ENCODE results near the gene SCAF11. TPM values are rescaled to one million over a fixed set of nuclear protein-coding genes. Genes with fewer than 3 reads are reported as not detected.

Gene SCAF11
- polyA plus RNA-seq, 1 donor from 2014 or later, result 20.4 TPM

GRCh38 chr12:45959728-45960127, 30.6 kb downstream of the SCAF11 start:
- H3K79me2 ChIP-seq (replicated peaks; ENCODE audit: insufficient read depth, low read length), result no peaks in the 10 kb centered on the region
- no peaks in the 10 kb centered on the region for H4K20me1 ChIP-seq (ENCODE audit: insufficient read depth)
- no peak overlapping the region for H2AFZ ChIP-seq (ENCODE audit: low read depth, low read length)

GRCh38 chr12:45959025-45959424, 31.3 kb downstream of the SCAF11 start:
- Histone ChIP-seq H3K4me3 (ENCODE audit: low read length) (no peak overlapping the region), H3K36me3 (ENCODE audit: insufficient read depth, low read length) (peaks cover 5% of the 10 kb centered on the region), H3K79me2 (replicated peaks; ENCODE audit: insufficient read depth, low read length) (no peaks in the 10 kb centered on the region), H3K9ac (ENCODE audit: low read length) (no peak overlapping the region), H3F3A (ENCODE audit: insufficient read depth, low read length, poor library complexity, severe bottlenecking) (no peaks in the 10 kb centered on the region), H3K27me3 (ENCODE audit: insufficient read depth, low read depth, low read length) (no peaks in the 10 kb centered on the region), H3K4me2 (ENCODE audit: low read length) (no peak overlapping the region), H2AFZ (ENCODE audit: low read depth, low read length) (no peak overlapping the region), H3K9me3 (ENCODE audit: low read length) (no peaks in the 10 kb centered on the region), H4K20me1 (ENCODE audit: insufficient read depth) (no peaks in the 10 kb centered on the region), H3K9me2 (ENCODE audit: insufficient read depth, low read length) (no peaks in the 10 kb centered on the region), H3K27ac (ENCODE audit: low read length) (no peak overlapping the region)
- TF ChIP-seq RAD21 (conservative IDR thresholded peaks at IDR 0.05) (no peak), POLR2AphosphoS5 (IDR thresholded peaks at IDR 0.05) (no peak), EP300 (conservative IDR thresholded peaks at IDR 0.05; ENCODE audit: poor library complexity, severe bottlenecking) (no peak), EZH2 (IDR thresholded peaks at IDR 0.05; ENCODE audit: borderline replicate concordance, insufficient read depth, low read length, poor library complexity, severe bottlenecking) (no peak), MXI1 (conservative IDR thresholded peaks at IDR 0.05; ENCODE audit: poor library complexity, severe bottlenecking) (no peak), SMC3 (conservative IDR thresholded peaks at IDR 0.05; ENCODE audit: poor library complexity) (no peak), TAF1 (IDR thresholded peaks at IDR 0.05; ENCODE audit: low read depth) (no peak)
- TF ChIP-seq, protein P1, sequence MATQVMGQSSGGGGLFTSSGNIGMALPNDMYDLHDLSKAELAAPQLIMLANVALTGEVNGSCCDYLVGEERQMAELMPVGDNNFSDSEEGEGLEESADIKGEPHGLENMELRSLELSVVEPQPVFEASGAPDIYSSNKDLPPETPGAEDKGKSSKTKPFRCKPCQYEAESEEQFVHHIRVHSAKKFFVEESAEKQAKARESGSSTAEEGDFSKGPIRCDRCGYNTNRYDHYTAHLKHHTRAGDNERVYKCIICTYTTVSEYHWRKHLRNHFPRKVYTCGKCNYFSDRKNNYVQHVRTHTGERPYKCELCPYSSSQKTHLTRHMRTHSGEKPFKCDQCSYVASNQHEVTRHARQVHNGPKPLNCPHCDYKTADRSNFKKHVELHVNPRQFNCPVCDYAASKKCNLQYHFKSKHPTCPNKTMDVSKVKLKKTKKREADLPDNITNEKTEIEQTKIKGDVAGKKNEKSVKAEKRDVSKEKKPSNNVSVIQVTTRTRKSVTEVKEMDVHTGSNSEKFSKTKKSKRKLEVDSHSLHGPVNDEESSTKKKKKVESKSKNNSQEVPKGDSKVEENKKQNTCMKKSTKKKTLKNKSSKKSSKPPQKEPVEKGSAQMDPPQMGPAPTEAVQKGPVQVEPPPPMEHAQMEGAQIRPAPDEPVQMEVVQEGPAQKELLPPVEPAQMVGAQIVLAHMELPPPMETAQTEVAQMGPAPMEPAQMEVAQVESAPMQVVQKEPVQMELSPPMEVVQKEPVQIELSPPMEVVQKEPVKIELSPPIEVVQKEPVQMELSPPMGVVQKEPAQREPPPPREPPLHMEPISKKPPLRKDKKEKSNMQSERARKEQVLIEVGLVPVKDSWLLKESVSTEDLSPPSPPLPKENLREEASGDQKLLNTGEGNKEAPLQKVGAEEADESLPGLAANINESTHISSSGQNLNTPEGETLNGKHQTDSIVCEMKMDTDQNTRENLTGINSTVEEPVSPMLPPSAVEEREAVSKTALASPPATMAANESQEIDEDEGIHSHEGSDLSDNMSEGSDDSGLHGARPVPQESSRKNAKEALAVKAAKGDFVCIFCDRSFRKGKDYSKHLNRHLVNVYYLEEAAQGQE (IDR thresholded peaks at IDR 0.05; ENCODE audit: borderline replicate concordance), result no peak
- TF ChIP-seq, protein P2, sequence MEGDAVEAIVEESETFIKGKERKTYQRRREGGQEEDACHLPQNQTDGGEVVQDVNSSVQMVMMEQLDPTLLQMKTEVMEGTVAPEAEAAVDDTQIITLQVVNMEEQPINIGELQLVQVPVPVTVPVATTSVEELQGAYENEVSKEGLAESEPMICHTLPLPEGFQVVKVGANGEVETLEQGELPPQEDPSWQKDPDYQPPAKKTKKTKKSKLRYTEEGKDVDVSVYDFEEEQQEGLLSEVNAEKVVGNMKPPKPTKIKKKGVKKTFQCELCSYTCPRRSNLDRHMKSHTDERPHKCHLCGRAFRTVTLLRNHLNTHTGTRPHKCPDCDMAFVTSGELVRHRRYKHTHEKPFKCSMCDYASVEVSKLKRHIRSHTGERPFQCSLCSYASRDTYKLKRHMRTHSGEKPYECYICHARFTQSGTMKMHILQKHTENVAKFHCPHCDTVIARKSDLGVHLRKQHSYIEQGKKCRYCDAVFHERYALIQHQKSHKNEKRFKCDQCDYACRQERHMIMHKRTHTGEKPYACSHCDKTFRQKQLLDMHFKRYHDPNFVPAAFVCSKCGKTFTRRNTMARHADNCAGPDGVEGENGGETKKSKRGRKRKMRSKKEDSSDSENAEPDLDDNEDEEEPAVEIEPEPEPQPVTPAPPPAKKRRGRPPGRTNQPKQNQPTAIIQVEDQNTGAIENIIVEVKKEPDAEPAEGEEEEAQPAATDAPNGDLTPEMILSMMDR (IDR thresholded peaks at IDR 0.05; ENCODE audit: poor library complexity, severe bottlenecking), result no peak

More at GRCh38 chr12:45959728-45960127, 30.6 kb downstream of the SCAF11 start:
- no peaks in the 10 kb centered on the region for H3K9me2 ChIP-seq (ENCODE audit: insufficient read depth, low read length)
- H3K4me3 ChIP-seq (ENCODE audit: low read length), result no peak overlapping the region
- no peaks in the 10 kb centered on the region for H3F3A ChIP-seq (ENCODE audit: insufficient read depth, low read length, poor library complexity, severe bottlenecking)
- H3K4me2 ChIP-seq (ENCODE audit: low read length), result no peak overlapping the region
- no peak overlapping the region for H3K27ac ChIP-seq (ENCODE audit: low read length)
- H3K27me3 ChIP-seq (ENCODE audit: insufficient read depth, low read depth, low read length), result no peaks in the 10 kb centered on the region
- TF ChIP-seq RAD21 (conservative IDR thresholded peaks at IDR 0.05), result no peak
- no peak for TF ChIP-seq SMC3 (conservative IDR thresholded peaks at IDR 0.05; ENCODE audit: poor library complexity)
- TF ChIP-seq, protein P1 (IDR thresholded peaks at IDR 0.05; ENCODE audit: borderline replicate concordance), result no peak
- no peak for TF ChIP-seq TAF1 (IDR thresholded peaks at IDR 0.05; ENCODE audit: low read depth)
- TF ChIP-seq EP300 (conservative IDR thresholded peaks at IDR 0.05; ENCODE audit: poor library complexity, severe bottlenecking), result no peak
- peaks cover 5% of the 10 kb centered on the region for H3K36me3 ChIP-seq (ENCODE audit: insufficient read depth, low read length)
- no peak overlapping the region for H3K9ac ChIP-seq (ENCODE audit: low read length)
- H3K9me3 ChIP-seq (ENCODE audit: low read length), result no peaks in the 10 kb centered on the region

Data from neural cell (in vitro differentiated cells).